HEK293 (cell line): ENCODE results near the gene MYH3.

Experiments used
- CTCF ChIA-PET: fragments of 350-600 bp; formaldehyde crosslinking; extraction: SDS; loops from one replicate; lab custom pipeline; 2021; ENCODE audit warnings: antibody characterized with exemption; lab: Yijun Ruan, JAX
- POLR2A ChIA-PET: fragments of 300-600 bp; formaldehyde crosslinking; extraction: SDS; loops from one replicate; lab custom pipeline; 2020; ENCODE audit warnings: antibody characterized with exemption, inconsistent platforms; lab: Yijun Ruan, JAX
- H3K27ac ChIP-seq: fragments of 200-500 bp; sonication (Bioruptor generic); 2 replicates; pipeline ENCODE4 v1.5.1; 2014; ENCODE audit warnings: low read depth, low read length, control low read depth, inconsistent platforms; ENCODE audit errors: extremely low read depth
- H3K36me3 ChIP-seq, 2 experiments: fragments of 200-500 bp in 1 of 2; sonication (Bioruptor generic) in 1 of 2; 1 replicate in 1 of 2; 2 replicates in 1 of 2; pipeline ENCODE4 v1.5.1; 2014 to 2017; ENCODE audit warnings: inconsistent platforms in 2 of 2, low read length in 2 of 2; ENCODE audit not compliant: control insufficient read depth in 2 of 2, insufficient read depth in 1 of 2
- H3K4me1 ChIP-seq: fragments of 200-500 bp; sonication (Bioruptor generic); 2 replicates; pipeline ENCODE4 v1.5.1; 2014; ENCODE audit warnings: mild to moderate bottlenecking, low read length, inconsistent platforms; ENCODE audit not compliant: control insufficient read depth, insufficient read depth
- H3K4me3 ChIP-seq: 2 replicates; pipeline ENCODE4 v1.5.1; 2011; ENCODE audit warnings: low read depth, mild to moderate bottlenecking, control low read depth, low read length, moderate library complexity
- H3K9me3 ChIP-seq: fragments of 200-500 bp; sonication (Bioruptor generic); 2 replicates; pipeline ENCODE4 v1.5.1; 2014; ENCODE audit warnings: low read depth, low read length, inconsistent platforms; ENCODE audit not compliant: control insufficient read depth, insufficient read depth
- AEBP2 ChIP-seq: fragments of 450-650 bp; formaldehyde crosslinking; IDR thresholded peaks from 2 replicates; pipeline ENCODE4 v1.5.1; 2016; ENCODE audit warnings: missing biosample characterization, missing genetic modification characterization, borderline replicate concordance
- INSM2 ChIP-seq: fragments of 450-650 bp; formaldehyde crosslinking; IDR thresholded peaks from 2 replicates; pipeline ENCODE4 v1.5.1; 2016; ENCODE audit warnings: missing biosample characterization, missing genetic modification characterization
- KLF9 ChIP-seq: fragments of 450-650 bp; formaldehyde crosslinking; IDR thresholded peaks from 2 replicates; pipeline ENCODE4 v1.5.1; 2016; ENCODE audit warnings: missing biosample characterization, missing genetic modification characterization, low read depth
- ZBTB21 ChIP-seq: fragments of 450-650 bp; formaldehyde crosslinking; IDR thresholded peaks from 2 replicates; pipeline ENCODE4 v1.5.1; 2017; ENCODE audit warnings: missing biosample characterization, missing genetic modification characterization
- ZBTB8A ChIP-seq: fragments of 450-650 bp; formaldehyde crosslinking; IDR thresholded peaks from 2 replicates; pipeline ENCODE4 v1.5.1; 2016; ENCODE audit warnings: missing biosample characterization, missing genetic modification characterization
- ZFP3 ChIP-seq: fragments of 450-650 bp; formaldehyde crosslinking; IDR thresholded peaks from 2 replicates; pipeline ENCODE4 v1.5.1; 2016; ENCODE audit warnings: low read depth, missing biosample characterization, missing genetic modification characterization
- ZNF184 ChIP-seq: fragments of 450-650 bp; IDR thresholded peaks from 2 replicates; pipeline ENCODE4 v1.5.1; 2018; ENCODE audit warnings: missing biosample characterization, mild to moderate bottlenecking, missing genetic modification characterization
- ZNF311 ChIP-seq: fragments of 450-650 bp; formaldehyde crosslinking; IDR thresholded peaks from 2 replicates; pipeline ENCODE4 v1.5.1; 2017; ENCODE audit warnings: missing biosample characterization, missing genetic modification characterization, borderline replicate concordance
- ZNF501 ChIP-seq: fragments of 450-650 bp; formaldehyde crosslinking; IDR thresholded peaks from 2 replicates; pipeline ENCODE4 v1.5.1; 2016; ENCODE audit warnings: missing biosample characterization, missing genetic modification characterization
- ZNF530 ChIP-seq: fragments of 450-650 bp; formaldehyde crosslinking; IDR thresholded peaks from 2 replicates; pipeline ENCODE4 v1.5.1; 2016; ENCODE audit warnings: low read depth, missing biosample characterization, missing genetic modification characterization
- ZNF600 ChIP-seq: fragments of 450-650 bp; formaldehyde crosslinking; IDR thresholded peaks from 2 replicates; pipeline ENCODE4 v1.5.1; 2016; ENCODE audit warnings: missing biosample characterization, missing genetic modification characterization
- TF ChIP-seq, protein P1 (sequence below): fragments of 450-650 bp; formaldehyde crosslinking; IDR thresholded peaks from 2 replicates; pipeline ENCODE4 v1.5.1; 2016; ENCODE audit warnings: missing biosample characterization, missing genetic modification characterization

MYH3 gene

DNA sequence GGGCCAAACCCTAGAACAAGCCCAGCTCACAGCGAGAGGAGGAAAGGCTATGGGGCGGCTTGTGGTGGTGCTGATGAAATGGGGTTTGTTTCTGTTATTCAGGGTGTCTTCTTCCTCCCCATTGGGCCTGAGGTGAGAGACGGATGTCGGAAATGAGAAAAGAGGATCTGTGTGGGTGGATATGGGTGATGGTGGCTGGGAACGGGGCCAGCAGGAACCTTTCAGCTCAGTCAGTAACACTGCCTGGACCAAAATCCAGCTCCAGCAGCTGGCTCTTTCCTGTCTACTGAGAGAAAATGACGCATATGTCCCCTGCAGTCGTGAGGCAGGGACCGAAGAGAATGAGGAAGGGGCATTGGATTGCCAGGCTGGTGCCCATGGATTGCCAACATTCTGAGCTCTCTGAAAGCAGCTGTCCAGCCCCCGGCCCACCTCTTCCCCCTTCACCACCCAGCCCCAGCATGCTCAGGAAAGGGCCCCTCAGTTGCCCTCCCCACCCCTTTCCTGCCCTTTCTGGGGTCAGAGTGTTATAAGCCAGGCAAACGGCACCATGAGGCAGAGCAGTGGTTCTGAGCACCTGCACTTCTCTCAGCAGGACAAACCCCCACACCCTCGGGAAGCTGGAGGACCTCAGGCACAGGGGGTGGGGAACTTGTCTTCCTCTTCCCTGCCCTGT, 4.0 kb downstream of the MYH3 start:
- no peaks in the 10 kb centered on the region for H3K9me3 ChIP-seq
- ChIA-PET POLR2A (no interaction called here), CTCF (interaction anchor here (1.0 kb wide), 1 partner anchor 101 kb away, joined by 5 read pairs; no protein-coding TSS in a partner anchor)
- H3K36me3 ChIP-seq: no peaks in the 10 kb centered on the region
- TF ChIP-seq ZNF311 (tag by site-specific recombination): no peak
- TF ChIP-seq ZNF501 (tag by site-specific recombination): no peak
- TF ChIP-seq ZBTB8A (tag by site-specific recombination): no peak
- TF ChIP-seq ZBTB21 (tag by site-specific recombination): no peak
- no peak overlapping the region for H3K4me3 ChIP-seq
- H3K27ac ChIP-seq: no peak overlapping the region
- no peaks in the 10 kb centered on the region for H3K4me1 ChIP-seq

GRCh38 chr17:10651927-10652326, 5.2 kb downstream of the MYH3 start:
- Histone ChIP-seq H3K36me3 (no peaks in the 10 kb centered on the region), H3K4me3 (no peak overlapping the region), H3K9me3 (no peaks in the 10 kb centered on the region), H3K27ac (no peak overlapping the region), H3K4me1 (no peaks in the 10 kb centered on the region)
- TF ChIP-seq ZNF184 (tag by site-specific recombination) (no peak), ZNF600 (tag by site-specific recombination) (no peak), ZNF530 (tag by site-specific recombination) (no peak), ZFP3 (tag by site-specific recombination) (no peak)
- ChIA-PET POLR2A (no interaction called here), CTCF (no interaction called here)

DNA sequence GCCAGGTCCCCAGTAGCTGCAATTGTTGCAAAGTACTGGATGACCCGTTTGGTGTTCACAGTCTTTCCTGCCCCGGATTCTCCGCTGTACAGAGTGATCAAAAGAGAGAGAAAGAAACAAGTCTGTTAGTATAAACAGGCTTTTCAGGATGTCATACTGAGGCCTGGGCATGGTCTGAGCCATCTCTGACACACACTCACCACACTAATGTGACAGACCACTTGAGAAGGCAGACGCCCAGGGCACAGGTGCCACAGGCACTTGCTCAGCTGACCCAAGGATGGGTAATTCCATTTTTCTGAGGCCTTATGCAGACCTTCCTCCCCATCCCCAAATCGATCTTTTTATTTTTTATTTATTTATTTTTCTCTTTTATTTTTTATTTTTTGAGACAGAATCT, 7.5 kb downstream of the MYH3 start:
- POLR2A ChIA-PET: no interaction called here
- Histone ChIP-seq H3K9me3 (no peaks in the 10 kb centered on the region), H3K27ac (no peak overlapping the region), H3K4me1 (no peaks in the 10 kb centered on the region), H3K4me3 (no peak overlapping the region), H3K36me3 (peaks cover 0 to 8% of the 10 kb centered on the region in 2 experiments; a peak in 1 of 3 replicates)
- CTCF ChIA-PET: interaction anchor here (0.6 to 1.4 kb wide), 10 partner anchors 12 to 675 kb away, joined by 3 to 5 read pairs (median 4); no protein-coding TSS in a partner anchor
- no peak for TF ChIP-seq AEBP2 (tag by site-specific recombination)
- no peak for TF ChIP-seq INSM2 (tag by site-specific recombination)
- TF ChIP-seq, protein P1, sequence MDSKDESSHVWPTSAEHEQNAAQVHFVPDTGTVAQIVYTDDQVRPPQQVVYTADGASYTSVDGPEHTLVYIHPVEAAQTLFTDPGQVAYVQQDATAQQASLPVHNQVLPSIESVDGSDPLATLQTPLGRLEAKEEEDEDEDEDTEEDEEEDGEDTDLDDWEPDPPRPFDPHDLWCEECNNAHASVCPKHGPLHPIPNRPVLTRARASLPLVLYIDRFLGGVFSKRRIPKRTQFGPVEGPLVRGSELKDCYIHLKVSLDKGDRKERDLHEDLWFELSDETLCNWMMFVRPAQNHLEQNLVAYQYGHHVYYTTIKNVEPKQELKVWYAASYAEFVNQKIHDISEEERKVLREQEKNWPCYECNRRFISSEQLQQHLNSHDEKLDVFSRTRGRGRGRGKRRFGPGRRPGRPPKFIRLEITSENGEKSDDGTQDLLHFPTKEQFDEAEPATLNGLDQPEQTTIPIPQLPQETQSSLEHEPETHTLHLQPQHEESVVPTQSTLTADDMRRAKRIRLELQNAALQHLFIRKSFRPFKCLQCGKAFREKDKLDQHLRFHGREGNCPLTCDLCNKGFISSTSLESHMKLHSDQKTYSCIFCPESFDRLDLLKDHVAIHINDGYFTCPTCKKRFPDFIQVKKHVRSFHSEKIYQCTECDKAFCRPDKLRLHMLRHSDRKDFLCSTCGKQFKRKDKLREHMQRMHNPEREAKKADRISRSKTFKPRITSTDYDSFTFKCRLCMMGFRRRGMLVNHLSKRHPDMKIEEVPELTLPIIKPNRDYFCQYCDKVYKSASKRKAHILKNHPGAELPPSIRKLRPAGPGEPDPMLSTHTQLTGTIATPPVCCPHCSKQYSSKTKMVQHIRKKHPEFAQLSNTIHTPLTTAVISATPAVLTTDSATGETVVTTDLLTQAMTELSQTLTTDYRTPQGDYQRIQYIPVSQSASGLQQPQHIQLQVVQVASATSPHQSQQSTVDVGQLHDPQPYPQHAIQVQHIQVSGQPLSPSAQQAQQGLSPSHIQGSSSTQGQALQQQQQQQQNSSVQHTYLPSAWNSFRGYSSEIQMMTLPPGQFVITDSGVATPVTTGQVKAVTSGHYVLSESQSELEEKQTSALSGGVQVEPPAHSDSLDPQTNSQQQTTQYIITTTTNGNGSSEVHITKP (tag by site-specific recombination): no peak
- no peak for TF ChIP-seq KLF9 (tag by site-specific recombination)
